IMR-90 (cell line): ENCODE results near the gene ISLR2. TPM values are rescaled to one million over a fixed set of nuclear protein-coding genes. Genes with fewer than 3 reads are reported as not detected.
"Not testable (repeated sequence)": the region's sequence is repeated elsewhere in the genome, so short reads cannot be mapped to it uniquely, and the experiment has no call there.

Source experiments
- ATAC-seq: fragments of 200-7000 bp; cut with Tn5 transposase; 2 replicates; pipeline ENCODE4 v1.9.1; 2020; ENCODE audit warnings: low read depth, mild to moderate bottlenecking, moderate library complexity
- BruUV-seq: library from RNA; stranded (reverse); fragments of 400-500 nt; replicated peaks from 2 replicates; lab custom pipeline; 2021; lab: Mats Ljungman, UMichigan
- CTCF ChIA-PET: fragments of 300-600 bp; formaldehyde crosslinking; extraction: SDS; loops from one replicate; lab custom pipeline; 2021; ENCODE audit warnings: antibody characterized with exemption; lab: Yijun Ruan, JAX
- POLR2A ChIA-PET: fragments of 300-600 bp; sonication (Branson Sonifier 250); formaldehyde crosslinking; loops from one replicate; lab custom pipeline; 2022; ENCODE audit warnings: antibody characterized with exemption; ENCODE audit not compliant: unreplicated experiment; lab: Charles Lee
- DNase-seq: peaks from one replicate; pipeline ENCODE4 v3.0.0; 2013
- H2AFZ ChIP-seq: replicated peaks from 2 replicates; pipeline ENCODE3; 2013; ENCODE audit warnings: low read length, mild to moderate bottlenecking; ENCODE audit not compliant: poor library complexity
- H2AK5ac ChIP-seq: 2 replicates; pipeline ENCODE4 v1.6.1; 2013; ENCODE audit warnings: low read depth, low read length, inconsistent platforms
- H2AK9ac ChIP-seq: replicated peaks from 2 replicates; pipeline ENCODE3; 2013; ENCODE audit warnings: mild to moderate bottlenecking, low read depth, low read length, moderate library complexity; ENCODE audit not compliant: poor library complexity
- H2BK120ac ChIP-seq: 2 replicates; pipeline ENCODE4 v1.6.1; 2013; ENCODE audit warnings: low read depth, low read length, inconsistent platforms
- H2BK15ac ChIP-seq: 3 replicates; pipeline ENCODE4 v1.6.1; 2013; ENCODE audit warnings: low read depth, low read length, inconsistent platforms
- H2BK20ac ChIP-seq: 2 replicates; pipeline ENCODE4 v1.6.1; 2013; ENCODE audit warnings: low read depth, mild to moderate bottlenecking, inconsistent platforms, low read length, moderate library complexity
- H2BK5ac ChIP-seq: 2 replicates; pipeline ENCODE4 v1.6.1; 2013; ENCODE audit warnings: mild to moderate bottlenecking, low read depth, low read length, inconsistent platforms; ENCODE audit not compliant: poor library complexity, severe bottlenecking
- H3K14ac ChIP-seq: replicated peaks from 2 replicates; pipeline ENCODE4 v1.6.1; 2013; ENCODE audit warnings: low read depth, low read length, inconsistent platforms
- H3K18ac ChIP-seq: 2 replicates; pipeline ENCODE4 v1.6.1; 2013; ENCODE audit warnings: low read depth, low read length, control low read depth
- H3K23ac ChIP-seq: 2 replicates; pipeline ENCODE4 v1.6.1; 2013; ENCODE audit warnings: low read depth, low read length, inconsistent platforms
- H3K27ac ChIP-seq: 2 replicates; pipeline ENCODE4 v1.5.1; 2013; ENCODE audit warnings: mild to moderate bottlenecking, control low read depth, low read length; ENCODE audit not compliant: insufficient read depth
- H3K27me3 ChIP-seq: 2 replicates; pipeline ENCODE4 v1.6.1; 2013; ENCODE audit warnings: low read length; ENCODE audit not compliant: control insufficient read depth, insufficient read depth
- H3K36me3 ChIP-seq: 2 replicates; pipeline ENCODE4 v1.6.1; 2013; ENCODE audit warnings: low read length, mixed read lengths; ENCODE audit not compliant: control insufficient read depth, insufficient read depth
- H3K4ac ChIP-seq: 2 replicates; pipeline ENCODE4 v1.6.1; 2013; ENCODE audit warnings: low read depth, low read length, inconsistent platforms
- H3K4me1 ChIP-seq: 2 replicates; pipeline ENCODE4 v1.6.1; 2013; ENCODE audit warnings: low read length, mixed read lengths; ENCODE audit not compliant: control insufficient read depth, insufficient read depth
- H3K4me2 ChIP-seq: 2 replicates; pipeline ENCODE4 v1.6.1; 2013; ENCODE audit warnings: low read depth, mild to moderate bottlenecking, control low read depth, low read length, moderate library complexity
- H3K4me3 ChIP-seq: 2 replicates; pipeline ENCODE4 v1.5.1; 2013; ENCODE audit warnings: low read depth, mild to moderate bottlenecking, control low read depth, low read length, moderate library complexity; ENCODE audit not compliant: insufficient read depth
- H3K56ac ChIP-seq: 2 replicates; pipeline ENCODE4 v1.6.1; 2013; ENCODE audit warnings: low read length, inconsistent platforms; ENCODE audit not compliant: insufficient read depth; ENCODE audit errors: extremely low read depth
- H3K79me1 ChIP-seq, 2 experiments: 2 replicates each; pipeline ENCODE4 v1.6.1; 2013; ENCODE audit warnings: low read length in 2 of 2, inconsistent platforms in 1 of 2, low read depth in 1 of 2
- H3K9ac ChIP-seq: 2 replicates; pipeline ENCODE4 v1.6.1; 2013; ENCODE audit warnings: low read depth, low read length, control low read depth
- H3K9me1 ChIP-seq: 2 replicates; pipeline ENCODE4 v1.6.1; 2013; ENCODE audit warnings: low read length, inconsistent platforms; ENCODE audit not compliant: insufficient read depth
- H3K9me3 ChIP-seq: 2 replicates; pipeline ENCODE4 v1.6.1; 2013; ENCODE audit warnings: low read length; ENCODE audit not compliant: control insufficient read depth, insufficient read depth
- H4K20me1 ChIP-seq: 2 replicates; pipeline ENCODE4 v1.6.1; 2013; ENCODE audit warnings: low read length, inconsistent platforms; ENCODE audit not compliant: insufficient read depth
- H4K5ac ChIP-seq: 2 replicates; pipeline ENCODE4 v1.6.1; 2013; ENCODE audit warnings: mild to moderate bottlenecking, low read depth, low read length, control low read depth
- H4K8ac ChIP-seq, 2 experiments: 2 replicates each; pipeline ENCODE4 v1.6.1; 2013; ENCODE audit warnings: low read depth in 2 of 2, low read length in 2 of 2, control low read depth in 1 of 2, inconsistent platforms in 1 of 2
- H4K91ac ChIP-seq: 2 replicates; pipeline ENCODE4 v1.6.1; 2013; ENCODE audit warnings: low read depth, low read length, inconsistent platforms; ENCODE audit not compliant: insufficient read depth
- WGBS, 2 experiments: methylation state at CpG; one replicate each; pipeline versions ENCODE4 v1.1.5 to v1.1.7; 2013; ENCODE audit warnings: missing lambda C conversion rate in 2 of 2; ENCODE audit not compliant: insufficient read length in 1 of 2; ENCODE audit errors: extremely low coverage in 2 of 2; 5-methylcytosine and 5-hydroxymethylcytosine counted together
- dilution Hi-C: fragments of 300-500 bp; cut with HindIII; formaldehyde crosslinking; loops from one replicate; pipeline ENCODE4 v1.14.3; 2018; ENCODE audit warnings: low sequenced_read_pairs; ENCODE audit not compliant: unreplicated experiment
- in situ Hi-C: fragments of 300-500 bp; cut with MboI; formaldehyde crosslinking; loops from 3 replicates; pipeline ENCODE4 v1.14.3; 2019; ENCODE audit warnings: low sequenced_read_pairs, inconsistent platforms, mixed read lengths
- intact Hi-C: fragments of 100-400 bp; cut with micrococcal nuclease; formaldehyde crosslinking; loops from 2 replicates; pipeline ENCODE4 v1.10.0; 2022
- polyA plus RNA-seq, 3 experiments: library from polyadenylated mRNA; depleted of rRNA; stranded (reverse); fragments of >200 nt; gene quantifications; 2 replicates each; pipeline ENCODE4 v1.2.3, GENCODE V29; 2012; ENCODE audit warnings: low replicate concordance in 1 of 3
- total RNA-seq: library from RNA; depleted of rRNA; stranded (reverse); fragments of >200 nt; gene quantifications from 2 replicates; pipeline ENCODE4 v1.2.3, GENCODE V29; 2012

The ISLR2 gene
- total and polyA plus RNA-seq, 2 of the 4 experiments (the other 2 are of a cell fraction): not detected

DNA sequence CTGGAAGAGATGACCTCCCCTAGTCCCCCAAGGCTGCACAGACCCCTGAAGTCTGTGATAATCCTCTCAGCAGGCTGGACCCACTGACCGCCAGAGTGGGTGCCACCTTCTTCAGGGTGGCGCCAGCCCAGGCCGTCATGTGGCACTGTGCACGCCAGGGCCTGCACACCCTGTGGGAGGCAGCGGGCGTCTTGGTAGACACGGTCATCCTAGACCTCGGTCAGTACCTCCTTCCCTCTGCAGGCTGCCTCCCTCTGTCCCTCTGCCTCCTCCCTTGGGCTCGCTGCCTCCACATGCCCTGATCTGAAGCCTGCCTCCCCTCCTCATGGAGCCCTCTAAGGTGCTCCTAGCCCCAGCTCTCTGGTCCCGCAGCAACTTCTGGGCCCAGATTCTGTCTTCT, 34.8 kb upstream of the ISLR2 start:
- H2BK120ac ChIP-seq, intact Hi-C loops, in situ Hi-C loops, H3K4me2 ChIP-seq, H4K20me1 ChIP-seq, H3K14ac ChIP-seq, H2BK15ac ChIP-seq, H3K9ac ChIP-seq, H3K9me1 ChIP-seq, H2AK5ac ChIP-seq, H3K4me3 ChIP-seq, BruUV-seq, ATAC-seq, dilution Hi-C loops, H2AFZ ChIP-seq, H2AK9ac ChIP-seq, H3K56ac ChIP-seq, POLR2A ChIA-PET, H4K5ac ChIP-seq, H3K4me1 ChIP-seq, H2BK20ac ChIP-seq, H3K36me3 ChIP-seq, CTCF ChIA-PET, H2BK5ac ChIP-seq, H4K8ac ChIP-seq, H3K27ac ChIP-seq, DNase-seq, H3K79me1 ChIP-seq, H4K91ac ChIP-seq, H3K9me3 ChIP-seq, H3K23ac ChIP-seq, H3K18ac ChIP-seq, H3K27me3 ChIP-seq, H3K4ac ChIP-seq: not testable (repeated sequence)
- WGBS, 2 experiments: no CpG with 5 or more reads among the region's 10 CpGs

- not testable (repeated sequence) for H3K14ac ChIP-seq, BruUV-seq
These were observed 33.5 kb upstream of the ISLR2 start for GRCh38 chr15:74096753-74097474.

More at GRCh38 chr15:74096753-74097474, 33.5 kb upstream of the ISLR2 start:
- ATAC-seq, H3K4me2 ChIP-seq, CTCF ChIA-PET, in situ Hi-C loops, POLR2A ChIA-PET, H2BK5ac ChIP-seq, H2BK120ac ChIP-seq, H3K36me3 ChIP-seq, dilution Hi-C loops, H2AK5ac ChIP-seq, H3K9me1 ChIP-seq, H3K27me3 ChIP-seq, H3K79me1 ChIP-seq, H3K27ac ChIP-seq, H3K23ac ChIP-seq, H2AFZ ChIP-seq, H2BK20ac ChIP-seq, H3K4me1 ChIP-seq, H4K5ac ChIP-seq, H2BK15ac ChIP-seq, H3K9ac ChIP-seq, H3K4me3 ChIP-seq, DNase-seq, H3K18ac ChIP-seq, H4K8ac ChIP-seq, H3K9me3 ChIP-seq, intact Hi-C loops, H4K91ac ChIP-seq, H3K4ac ChIP-seq, H4K20me1 ChIP-seq, H2AK9ac ChIP-seq, H3K56ac ChIP-seq: not testable (repeated sequence)
- WGBS, 2 experiments: no CpG with 5 or more reads among the region's 27 CpGs
